ENCODE measurements around the gene LRSAM1. TPM values are rescaled to one million over a fixed set of nuclear protein-coding genes. Genes with fewer than 3 reads are reported as not detected.

Gene LRSAM1
- total RNA-seq, 1 donor from 2014 or later = 30.1 TPM

GRCh38 chr9:127529671-127530070 is 78.4 kb downstream of the LRSAM1 start:
- no peak for TF ChIP-seq CTCF (IDR thresholded peaks at IDR 0.05; ENCODE audit: insufficient read depth, low read length, poor library complexity, severe bottlenecking)
- Histone ChIP-seq H3K36me3 (ENCODE audit: control insufficient read depth, insufficient read depth, low read length) (peaks cover 6% of the 10 kb centered on the region), H3K4me3 (ENCODE audit: low read depth, low read length) (no peak overlapping the region), H3K27me3 (ENCODE audit: control insufficient read depth, insufficient read depth, low read length) (no peaks in the 10 kb centered on the region)
- no peak for DNase-seq (ENCODE audit: low read depth)

- H3K36me3 ChIP-seq (ENCODE audit: control insufficient read depth, insufficient read depth, low read length) = peaks cover 7% of the 10 kb centered on the region
- no peak for TF ChIP-seq CTCF (IDR thresholded peaks at IDR 0.05; ENCODE audit: insufficient read depth, low read length, poor library complexity, severe bottlenecking)
- no peak for DNase-seq (ENCODE audit: low read depth)
- H3K4me3 ChIP-seq (ENCODE audit: low read depth, low read length) = no peak overlapping the region
- H3K27me3 ChIP-seq (ENCODE audit: control insufficient read depth, insufficient read depth, low read length) = no peaks in the 10 kb centered on the region
Measured at GRCh38 chr9:127530206-127530941, 79.1 kb downstream of the LRSAM1 start.

GRCh38 chr9:127531676-127532075 is 80.4 kb downstream of the LRSAM1 start:
- no peaks in the 10 kb centered on the region for H3K27me3 ChIP-seq (ENCODE audit: control insufficient read depth, insufficient read depth, low read length)
- H3K4me3 ChIP-seq (ENCODE audit: low read depth, low read length) = no peak overlapping the region
- H3K36me3 ChIP-seq (ENCODE audit: control insufficient read depth, insufficient read depth, low read length) = peaks cover 5% of the 10 kb centered on the region
- no peak for DNase-seq (ENCODE audit: low read depth)
- no peak for TF ChIP-seq CTCF (IDR thresholded peaks at IDR 0.05; ENCODE audit: insufficient read depth, low read length, poor library complexity, severe bottlenecking)

GRCh38 chr9:127534250-127534906 is 83.1 kb downstream of the LRSAM1 start:
- H3K4me3 ChIP-seq (ENCODE audit: low read depth, low read length) = no peak overlapping the region
- H3K36me3 ChIP-seq (ENCODE audit: control insufficient read depth, insufficient read depth, low read length) = peaks cover 3% of the 10 kb centered on the region
- no peak for DNase-seq (ENCODE audit: low read depth)
- no peaks in the 10 kb centered on the region for H3K27me3 ChIP-seq (ENCODE audit: control insufficient read depth, insufficient read depth, low read length)
- TF ChIP-seq CTCF (IDR thresholded peaks at IDR 0.05; ENCODE audit: insufficient read depth, low read length, poor library complexity, severe bottlenecking) = no peak

GRCh38 chr9:127534931-127535330 is 83.6 kb downstream of the LRSAM1 start:
- H3K4me3 ChIP-seq (ENCODE audit: low read depth, low read length) = no peak overlapping the region
- no peak for DNase-seq (ENCODE audit: low read depth)
- H3K27me3 ChIP-seq (ENCODE audit: control insufficient read depth, insufficient read depth, low read length) = no peaks in the 10 kb centered on the region
- H3K36me3 ChIP-seq (ENCODE audit: control insufficient read depth, insufficient read depth, low read length) = peaks cover 3% of the 10 kb centered on the region
- no peak for TF ChIP-seq CTCF (IDR thresholded peaks at IDR 0.05; ENCODE audit: insufficient read depth, low read length, poor library complexity, severe bottlenecking)

All from kidney epithelial cell (primary cell).